ENCODE data around the gene PMIS2.
"Not testable (repeated sequence)": the region's sequence is repeated elsewhere in the genome, so short reads cannot be mapped to it uniquely, and the experiment has no call there.

Gene PMIS2

DNA sequence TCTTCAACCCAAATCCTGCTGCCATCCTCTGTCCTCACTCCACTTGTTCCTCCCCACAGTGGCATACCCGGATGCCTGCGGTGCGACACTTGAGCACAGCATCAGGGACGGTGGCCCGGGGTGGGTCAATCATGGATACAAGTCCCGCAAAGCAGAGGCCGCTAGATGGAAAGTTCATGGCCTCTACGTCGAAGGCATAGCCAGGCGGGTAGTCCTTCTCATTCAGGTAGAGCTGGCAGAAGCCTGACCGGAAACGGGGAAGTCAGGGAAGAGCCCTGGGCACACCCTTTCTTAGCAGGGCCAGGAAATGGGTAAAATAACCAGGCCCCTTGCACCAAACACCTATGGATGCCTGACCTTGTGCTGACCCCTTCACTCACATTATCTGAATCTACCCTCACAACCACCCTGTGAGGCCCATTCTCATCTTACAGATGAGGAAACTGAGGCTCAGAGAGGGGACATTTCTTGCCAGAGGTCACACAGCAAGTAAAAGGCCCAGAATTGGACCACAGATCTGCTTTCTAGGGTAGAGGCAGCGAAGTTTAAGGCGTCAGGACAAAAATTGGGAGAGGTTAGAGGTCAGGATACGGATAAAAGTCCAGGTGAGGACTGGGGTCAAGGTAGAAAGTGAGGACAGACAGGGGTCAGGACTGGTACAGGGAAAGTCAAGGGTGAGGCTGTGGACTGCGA is 29.0 kb upstream of the PMIS2 start:
- no peak for DNase-seq

DNA sequence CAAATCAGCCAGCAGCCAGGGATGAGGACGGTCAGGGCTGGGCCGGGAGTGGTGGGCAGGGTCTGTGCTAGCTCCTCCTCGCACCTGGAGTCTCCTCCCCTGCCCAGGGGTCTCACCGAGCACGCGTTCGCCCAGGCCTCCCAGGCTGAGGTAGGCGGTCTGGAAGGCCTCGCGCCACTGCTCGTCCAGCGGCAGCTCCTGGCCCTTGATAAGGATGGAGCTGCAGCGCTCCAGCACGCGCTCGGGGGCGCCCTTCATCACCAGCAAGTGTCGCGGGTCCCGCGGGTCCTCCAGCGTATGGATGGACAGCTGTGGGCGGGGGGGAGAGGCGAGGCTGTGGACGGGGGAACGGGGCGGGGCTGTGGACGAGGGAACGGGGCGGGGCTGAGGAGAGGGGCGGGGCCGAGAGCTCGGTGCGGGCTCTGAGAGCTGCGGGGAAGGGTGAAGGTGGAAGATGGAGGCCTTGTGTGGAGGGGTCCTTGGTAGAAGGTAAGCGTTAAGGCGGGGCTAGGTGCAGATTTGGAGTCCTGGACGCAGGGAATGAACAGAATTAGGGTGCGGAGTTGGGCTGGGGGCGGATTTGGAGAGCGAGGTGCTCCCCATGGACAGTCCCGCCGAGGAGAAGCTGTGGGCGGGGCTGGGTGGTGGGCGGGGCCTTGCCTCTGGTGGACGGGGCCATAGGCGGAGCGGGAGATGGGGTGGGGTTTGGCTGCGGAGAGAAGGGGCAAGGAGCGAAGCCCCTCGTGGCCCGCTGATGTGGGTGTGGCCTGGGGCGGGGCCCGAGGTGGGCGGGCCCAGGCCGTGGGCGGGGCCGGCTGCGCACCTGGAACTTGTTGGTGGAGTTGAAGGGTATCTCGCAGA is 28.2 kb upstream of the PMIS2 start:
- DNase-seq, result peak; percentile 60

DNA sequence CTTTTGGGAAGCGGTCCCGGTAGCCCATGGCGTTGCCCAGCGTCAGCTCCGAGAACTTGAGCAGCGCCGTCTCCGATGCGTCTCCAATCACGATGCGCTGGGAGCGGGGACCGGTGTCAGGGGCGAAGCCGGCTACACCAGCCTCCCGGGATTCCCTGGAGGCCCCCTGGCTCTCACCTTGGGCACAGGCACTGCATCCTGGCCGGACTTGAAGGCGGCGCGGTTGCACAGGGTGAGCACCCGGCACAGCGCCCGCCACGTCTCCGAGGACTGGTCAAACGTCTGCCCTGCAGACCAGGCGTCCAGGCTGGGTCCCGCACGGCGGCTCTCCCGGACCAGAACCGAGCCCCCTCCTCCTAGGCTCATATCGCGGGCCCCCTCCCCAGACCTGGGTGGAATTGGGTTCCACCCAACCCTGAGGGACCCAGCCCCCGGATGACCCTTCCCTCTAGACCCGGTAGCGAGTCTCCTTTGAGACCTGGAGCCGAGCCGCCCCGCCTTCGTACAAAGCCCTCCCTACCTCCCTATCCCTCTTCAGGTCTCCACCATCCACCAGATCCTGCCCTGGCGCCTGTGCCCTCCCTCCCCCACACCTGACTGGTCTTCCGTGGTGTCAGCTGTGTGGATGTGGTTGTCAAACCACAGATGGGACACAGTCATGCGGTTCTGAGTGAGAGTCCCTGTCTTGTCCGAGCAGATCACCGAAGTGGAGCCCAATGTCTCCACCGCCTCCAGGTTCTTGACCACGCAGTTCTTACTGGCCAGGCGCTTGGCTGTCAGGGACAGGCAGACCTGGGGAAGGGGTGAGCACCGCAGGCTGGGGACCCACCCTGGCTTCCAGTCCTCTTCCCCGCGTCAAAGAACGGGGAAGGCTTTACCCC is 27.3 kb upstream of the PMIS2 start:
- DNase-seq, result no peak

DNA sequence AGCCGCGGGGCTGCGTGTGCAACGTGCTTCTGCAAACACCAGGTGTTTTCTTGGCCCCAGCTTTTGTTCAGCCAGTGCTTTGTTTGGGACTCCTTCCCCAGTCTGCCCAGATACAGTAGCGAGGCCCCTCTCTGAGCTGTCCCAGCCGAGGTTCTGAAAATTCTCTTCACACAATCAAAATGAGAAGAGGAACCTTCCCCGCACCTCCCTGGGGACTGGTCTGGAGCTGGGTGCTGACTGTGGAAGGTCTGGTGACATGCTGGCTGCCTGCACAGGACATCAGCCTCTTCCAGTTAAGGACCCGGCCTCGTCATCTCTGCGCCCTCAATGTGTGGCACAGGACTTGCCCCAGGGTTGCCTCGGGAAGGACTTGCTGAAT is 26.7 kb upstream of the PMIS2 start:
- DNase-seq, result no peak

DNA sequence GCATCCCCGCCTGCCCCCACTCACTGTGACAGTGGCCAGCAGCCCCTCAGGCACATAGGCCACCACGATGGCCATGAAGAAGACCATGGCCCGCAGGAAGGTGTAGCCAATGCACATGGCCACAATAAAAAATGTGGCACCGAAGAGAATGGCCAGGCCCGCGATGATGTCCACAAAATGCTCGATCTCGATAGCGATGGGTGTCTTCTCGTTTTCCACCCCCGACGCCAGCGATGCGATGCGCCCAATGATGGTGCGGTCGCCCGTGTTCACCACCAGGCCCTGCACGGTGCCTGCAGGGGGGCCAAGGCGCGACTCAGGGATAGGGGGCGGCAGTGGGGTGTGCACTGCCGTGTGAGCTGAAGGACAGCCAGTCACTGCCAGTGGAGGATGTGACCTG is 26.2 kb upstream of the PMIS2 start:
- DNase-seq, result no peak

DNA sequence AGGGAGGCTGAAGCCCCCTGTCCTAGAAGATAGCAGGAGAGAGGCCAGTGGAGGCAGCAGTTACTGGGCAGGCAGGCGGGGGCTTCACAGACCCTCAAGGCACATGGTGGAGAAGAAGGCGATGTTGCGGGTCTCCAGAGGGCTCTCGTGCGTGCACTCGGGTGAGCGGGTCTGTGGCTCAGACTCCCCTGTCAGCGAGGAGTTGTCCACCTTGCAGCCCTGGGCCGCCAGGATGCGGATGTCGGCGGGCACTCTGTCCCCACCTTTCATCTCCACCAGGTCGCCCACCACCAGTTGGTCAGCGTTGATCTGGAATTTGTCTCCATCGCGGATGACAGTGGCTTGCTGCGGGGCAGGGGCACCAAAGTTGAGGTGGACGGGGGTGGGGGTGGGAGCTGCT is 25.7 kb upstream of the PMIS2 start:
- DNase-seq, result no peak

DNA sequence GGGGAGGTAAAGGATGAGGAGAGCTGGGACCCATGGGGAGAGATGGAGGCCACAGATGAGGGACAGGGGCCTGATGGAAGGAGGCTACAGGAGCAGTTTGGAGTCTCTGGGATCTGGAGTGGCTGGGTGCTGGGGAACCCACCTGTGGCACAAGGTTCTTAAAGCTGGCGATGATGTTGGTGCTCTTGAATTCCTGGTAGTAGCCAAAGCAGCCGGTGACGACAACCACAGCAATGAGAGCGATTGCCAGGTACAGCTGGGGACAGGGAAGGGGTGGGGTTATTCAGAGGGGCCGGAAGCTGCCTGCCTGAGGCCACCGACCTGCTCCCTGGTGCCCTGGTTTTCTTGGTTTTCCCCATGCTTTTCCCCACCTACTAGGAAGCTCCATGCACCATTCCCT is 25.3 kb upstream of the PMIS2 start:
- no peak for DNase-seq

DNA sequence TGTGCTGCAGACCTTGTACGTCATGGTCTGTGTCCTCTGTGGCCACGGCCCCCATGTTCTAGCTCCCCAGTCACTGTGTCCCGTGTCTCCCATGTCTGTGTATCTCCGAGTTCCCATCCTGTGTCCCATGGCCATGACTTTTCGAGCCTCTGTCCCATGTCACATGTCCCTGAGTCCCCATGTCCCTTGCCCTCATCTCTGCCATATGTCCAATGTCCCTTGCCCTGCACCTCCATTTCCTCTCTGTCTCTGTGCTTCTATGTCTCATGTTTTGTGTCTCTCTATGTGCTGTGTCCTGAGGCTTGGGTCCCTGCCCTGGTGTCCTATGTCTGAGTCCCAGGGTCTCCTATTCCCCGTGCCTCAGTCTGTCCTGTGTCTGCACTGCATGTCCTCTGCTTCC is 24.5 kb upstream of the PMIS2 start:
- no peak for DNase-seq

DNA sequence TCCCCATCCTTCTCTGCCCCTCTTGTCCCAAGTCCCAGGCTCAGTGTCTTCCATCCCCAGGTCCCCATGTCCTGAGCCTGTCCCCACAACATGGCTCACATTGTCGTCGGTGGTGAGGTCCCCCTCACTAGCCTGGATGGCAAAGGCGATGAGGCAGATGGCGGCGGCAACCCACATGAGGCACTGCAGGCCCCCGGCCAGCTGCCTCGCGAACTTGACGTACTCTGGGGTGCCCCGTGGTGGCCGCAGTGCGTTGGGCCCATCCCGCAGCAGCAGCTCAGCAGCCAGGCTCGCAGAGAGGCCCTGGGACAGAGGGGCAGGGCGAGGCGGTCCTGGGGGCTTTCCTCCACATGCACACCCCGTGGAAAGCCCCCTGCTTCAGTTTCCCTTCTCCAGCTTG is 23.6 kb upstream of the PMIS2 start:
- DNase-seq, result no peak

DNA sequence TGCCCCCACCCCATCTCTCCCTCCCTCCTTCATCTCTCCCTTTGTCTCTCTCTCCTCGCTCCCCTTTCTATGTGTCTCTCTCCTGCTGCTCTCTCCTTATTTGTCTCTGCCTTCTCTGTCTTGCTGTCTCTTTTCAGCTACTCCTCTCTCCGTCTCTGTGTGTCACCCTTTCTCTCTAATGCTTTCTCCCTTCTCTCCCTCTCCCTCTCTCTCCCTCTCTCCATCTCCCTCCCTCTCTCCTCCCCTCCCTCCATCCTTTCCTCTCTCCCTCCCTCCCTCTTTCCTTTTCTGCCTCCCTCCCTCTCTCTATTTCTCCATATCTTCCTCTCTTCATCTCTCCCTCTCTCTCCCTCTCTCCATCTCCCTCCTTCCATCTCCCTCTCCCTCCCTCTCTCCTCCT is 23.2 kb upstream of the PMIS2 start:
- DNase-seq, result no peak

DNA sequence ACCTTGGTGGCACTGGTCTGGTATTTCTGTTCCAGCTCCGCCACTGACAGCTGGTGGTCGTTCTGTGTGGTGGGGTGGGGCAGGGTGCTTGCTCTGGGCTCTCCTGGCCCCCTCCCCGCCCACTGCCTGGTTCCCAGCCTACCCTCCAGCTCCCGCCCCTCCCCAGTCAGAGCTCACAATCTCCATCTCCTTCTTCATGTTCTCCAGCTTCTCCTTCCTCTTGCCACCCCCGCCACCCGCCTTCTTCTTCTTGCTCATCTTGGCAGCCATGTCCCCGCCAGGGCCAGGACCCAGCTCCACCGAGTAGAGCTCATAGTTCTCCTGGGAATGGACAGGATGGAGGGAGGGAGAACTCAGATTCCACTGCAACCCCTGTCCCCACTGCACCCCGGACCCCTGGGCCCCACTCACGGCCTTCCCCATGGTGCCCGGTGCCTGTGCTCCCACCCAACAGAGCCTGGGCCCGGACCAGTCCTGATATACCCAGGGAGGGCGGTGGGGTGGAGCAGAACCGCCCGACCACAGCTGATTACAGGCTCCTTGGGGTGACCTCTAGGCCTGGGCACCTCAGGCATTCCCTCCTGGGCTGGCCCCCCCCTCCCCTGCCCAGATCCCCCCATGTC is 22.7 kb upstream of the PMIS2 start, which contains the start of gene ATP4A:
TSS of gene ATP4A (minus strand) at position 452 of the 623 bp plus-strand sequence. CDS start at position 423, 29 bp downstream.
- DNase-seq, result no peak

DNA sequence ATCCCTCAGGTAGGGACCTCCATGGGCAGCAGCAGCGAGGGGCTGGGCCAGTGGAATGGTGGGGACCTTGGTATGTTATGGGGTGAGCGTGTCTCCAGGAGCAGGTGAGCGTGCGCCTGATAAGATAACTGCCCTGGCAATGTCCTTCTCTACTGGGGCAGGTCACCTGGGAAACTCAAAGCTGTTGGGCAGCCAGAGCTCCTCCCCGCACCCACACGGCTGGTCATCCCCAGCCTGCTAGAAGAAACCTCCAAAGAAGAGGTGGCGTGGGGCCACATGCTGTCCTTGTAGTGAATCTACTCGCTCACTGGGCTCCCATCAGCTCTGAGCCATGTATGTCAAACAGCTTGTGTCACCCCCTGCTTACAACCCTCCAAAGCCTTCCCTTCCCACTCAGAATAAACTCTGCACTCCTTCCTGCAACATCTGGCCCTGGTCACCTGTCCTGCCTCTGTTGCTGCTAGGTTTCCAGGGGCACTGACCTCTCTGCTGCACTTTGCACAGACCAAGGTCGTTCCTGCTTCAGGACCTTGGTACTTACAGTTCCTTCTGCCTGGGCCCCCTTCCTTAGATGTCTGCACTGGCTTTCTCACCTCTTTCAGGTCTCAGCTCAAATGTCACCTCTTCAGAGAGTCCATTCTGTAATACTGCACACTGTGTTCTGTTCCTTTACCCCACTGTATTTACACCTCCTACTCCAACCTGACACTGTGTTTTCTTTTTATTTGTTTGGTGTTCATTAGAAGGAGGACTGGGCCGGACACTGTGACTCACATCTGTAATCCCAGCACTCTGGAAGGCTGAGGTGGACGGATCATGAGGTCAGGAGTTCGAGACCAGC is 20.7 kb upstream of the PMIS2 start:
- no peak for DNase-seq

DNA sequence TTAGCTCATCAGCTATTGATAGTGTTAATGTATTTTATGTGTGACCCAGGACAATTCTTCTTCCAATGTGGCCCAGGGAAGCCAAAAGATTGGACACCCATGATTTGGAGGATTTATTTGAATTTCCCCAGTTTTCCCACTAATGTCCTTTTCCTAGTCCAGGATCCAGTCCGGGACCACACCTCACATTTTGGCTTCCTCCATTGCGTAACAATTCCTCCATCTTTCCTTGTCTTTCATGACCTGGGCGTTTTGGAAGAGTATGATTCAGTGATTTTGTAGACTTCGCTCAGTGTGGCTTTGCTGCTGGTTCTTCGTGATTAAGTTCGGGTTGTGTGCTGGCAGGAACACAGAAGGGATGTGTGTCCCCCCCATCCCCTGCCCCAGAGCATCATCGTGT is 19.2 kb upstream of the PMIS2 start:
- no peak for DNase-seq

DNA sequence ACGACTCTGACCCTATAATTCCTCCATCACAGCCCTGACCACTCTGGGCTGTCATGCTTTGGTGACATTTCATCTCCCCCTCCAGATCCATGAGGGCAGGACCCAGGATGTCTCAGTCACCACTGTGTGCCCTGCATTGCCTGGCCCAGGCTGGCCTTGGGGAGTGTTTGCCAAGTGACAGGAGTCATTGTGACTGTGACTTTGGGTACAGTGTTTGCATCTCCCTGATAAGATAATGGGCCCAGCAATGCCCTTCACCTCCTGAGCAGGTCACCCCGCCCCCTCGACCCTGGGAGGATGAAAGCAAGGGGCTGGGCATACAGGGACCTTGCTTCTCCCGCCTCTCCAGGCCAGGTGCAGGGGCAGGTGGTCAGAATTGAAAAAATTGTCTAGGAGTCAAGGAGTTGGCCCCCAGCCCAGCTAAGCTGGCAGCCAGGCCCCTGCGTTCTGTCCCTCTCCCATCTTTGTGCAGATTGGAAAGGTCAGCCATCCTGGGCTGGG is 16.6 kb upstream of the PMIS2 start:
- no peak for DNase-seq

DNA sequence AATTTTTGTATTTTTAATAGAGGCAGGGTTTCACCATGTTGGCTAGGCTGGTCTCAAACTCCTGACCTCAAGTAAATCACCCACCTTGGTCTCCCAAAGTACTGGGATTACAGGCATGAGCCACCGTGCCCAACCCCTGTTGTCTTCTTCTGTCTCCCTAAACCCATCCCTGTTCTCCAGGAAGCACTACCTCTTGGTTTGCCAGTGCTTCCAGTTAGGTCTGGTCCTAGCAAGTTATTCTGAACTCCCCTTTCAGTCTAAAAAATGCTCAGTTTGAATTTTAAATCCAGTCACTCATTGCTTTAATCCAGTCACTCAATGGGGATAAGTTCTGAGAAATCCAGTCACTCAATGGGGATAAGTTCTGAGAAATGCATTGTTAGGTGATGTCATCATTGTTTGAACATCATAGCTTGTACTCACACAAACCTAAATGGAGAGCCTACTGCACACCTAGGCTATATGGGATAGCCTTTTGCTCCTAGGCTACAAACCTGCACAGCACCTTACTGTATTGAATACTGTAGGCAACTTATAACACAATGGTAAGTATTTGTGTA is 14.5 kb upstream of the PMIS2 start:
- DNase-seq, result no peak

DNA sequence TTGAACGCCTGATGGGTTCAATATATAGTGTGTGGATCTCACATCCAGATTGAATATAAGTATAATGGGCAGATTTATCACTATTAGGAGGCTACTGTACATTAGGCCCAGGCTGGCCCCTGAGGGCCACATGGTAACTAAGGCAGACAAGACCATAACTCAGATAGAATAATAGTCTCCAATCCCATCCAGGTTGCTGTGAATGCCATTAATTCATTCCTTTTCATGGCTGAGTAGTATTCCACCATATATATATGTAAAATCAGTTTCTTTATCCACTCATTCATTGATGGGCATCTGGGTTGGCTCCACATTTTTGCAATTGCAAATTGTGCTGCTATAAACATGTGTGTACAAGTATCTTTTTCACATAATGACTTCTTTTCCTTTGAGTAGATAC is 8.1 kb upstream of the PMIS2 start:
- no peak for DNase-seq

DNA sequence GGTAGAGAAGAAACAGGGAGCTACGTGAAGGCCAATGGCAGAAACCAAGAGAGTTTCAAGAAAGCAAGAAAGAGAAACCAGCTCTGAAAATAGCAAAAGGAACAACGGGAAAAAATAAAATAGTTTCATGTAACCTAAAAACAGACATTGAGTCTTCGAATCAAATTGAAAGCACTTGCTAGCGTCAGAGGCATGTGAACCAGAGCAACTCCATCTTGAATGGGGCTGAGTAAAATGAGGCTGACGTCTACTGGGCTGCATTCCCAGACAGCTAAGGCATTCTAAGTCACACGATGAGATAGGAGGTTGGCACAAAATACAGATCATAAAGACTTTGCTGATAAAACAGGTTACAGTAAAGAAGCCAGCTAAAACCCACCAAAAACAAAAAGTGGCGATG is 7.3 kb upstream of the PMIS2 start:
- no peak for DNase-seq

DNA sequence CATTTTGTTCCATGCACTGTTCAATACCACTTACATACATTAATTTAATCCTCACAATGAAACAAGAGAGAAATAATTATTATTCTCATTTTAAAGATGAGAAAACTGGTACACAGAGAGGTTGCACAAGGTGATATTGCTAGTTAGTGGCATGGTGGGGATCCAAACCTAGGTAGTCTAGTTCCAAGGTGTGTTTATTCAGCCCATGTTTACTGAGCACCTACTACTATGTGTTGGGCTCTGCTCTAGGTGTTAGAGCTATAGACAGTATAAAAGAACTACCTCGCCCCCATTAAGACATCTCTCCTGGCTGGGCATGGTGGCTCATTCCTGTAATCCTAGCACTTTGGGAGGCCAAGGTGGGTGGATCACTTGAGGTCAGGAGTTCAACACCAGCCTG is 3.2 kb upstream of the PMIS2 start:
- no peak for DNase-seq

DNA sequence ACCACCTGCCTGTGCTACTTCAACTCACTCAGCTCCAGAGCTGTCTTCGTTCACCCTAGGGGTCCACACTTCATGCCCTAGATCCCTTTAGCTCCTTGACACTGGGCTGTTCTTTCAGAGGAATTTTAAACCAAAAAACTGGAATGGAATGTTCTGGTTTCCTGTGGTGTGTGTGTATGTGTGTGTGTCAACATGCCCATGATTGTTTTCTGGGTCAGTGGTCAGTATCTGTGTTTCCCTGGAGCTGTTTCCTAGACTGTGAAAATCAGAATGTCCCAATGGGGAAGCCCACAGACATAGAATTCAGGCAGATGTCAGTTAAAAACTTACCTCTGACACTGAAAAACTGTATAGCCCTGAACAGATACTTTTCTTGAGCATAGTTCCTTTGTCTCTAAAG is 1.3 kb downstream of the PMIS2 start:
- DNase-seq, result no peak

DNA sequence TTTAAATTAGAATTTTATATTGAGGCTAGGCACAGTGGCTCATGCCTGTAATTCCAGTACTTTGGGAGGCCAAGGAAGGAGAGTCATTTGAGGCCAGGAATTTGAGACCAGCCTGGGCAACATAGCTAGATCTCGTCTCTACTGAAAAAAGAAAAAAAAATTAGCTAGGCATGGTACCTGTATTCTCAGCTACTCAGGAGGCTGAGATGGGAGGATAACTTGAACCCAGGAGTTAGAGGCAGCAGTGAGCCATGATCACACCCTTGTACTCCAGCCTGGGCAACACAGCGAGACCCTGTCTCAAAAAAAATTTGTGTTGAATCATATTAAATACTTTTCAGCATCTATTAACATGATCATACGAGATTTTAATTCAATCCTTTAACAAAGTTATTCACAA is 4.9 kb downstream of the PMIS2 start:
- DNase-seq, result no peak

DNA sequence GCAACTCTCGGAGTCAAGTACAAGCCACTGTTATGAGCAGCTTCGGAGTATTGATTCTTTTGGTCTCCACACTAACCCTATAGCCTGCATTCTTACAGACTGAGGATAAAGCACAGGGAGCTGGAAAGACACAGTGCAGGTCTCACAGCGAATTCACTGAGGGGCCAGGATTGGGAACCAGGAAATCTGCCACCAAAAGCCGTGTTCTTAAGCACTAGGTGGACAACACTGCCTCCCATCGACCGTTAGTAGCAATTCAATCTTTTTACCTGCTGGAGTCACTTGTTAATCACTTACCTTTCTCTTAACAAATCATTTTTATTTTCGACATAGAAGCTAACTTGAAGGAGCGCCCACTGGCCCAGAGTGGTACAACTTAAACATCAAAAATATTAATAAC is 6.3 kb downstream of the PMIS2 start:
- DNase-seq, result peak; percentile 19

DNA sequence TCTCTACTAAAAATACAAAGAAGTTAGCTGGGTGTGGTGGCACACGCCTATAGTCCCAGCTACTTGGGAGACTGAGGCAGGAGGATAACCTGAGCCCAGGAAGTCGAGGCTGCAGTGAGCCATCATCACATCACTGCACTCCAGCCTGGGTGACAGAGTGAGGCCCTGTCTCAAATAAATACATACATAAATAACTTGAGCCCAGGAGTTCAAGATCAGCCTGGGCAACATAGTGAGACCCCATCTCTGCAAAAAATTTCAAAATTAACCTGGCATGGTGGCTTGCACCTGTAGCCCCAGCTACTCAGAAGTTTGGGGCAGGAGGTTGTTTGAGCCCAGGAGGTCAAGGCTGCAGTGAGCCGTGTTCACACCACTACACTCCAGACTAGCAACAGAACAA is 9.1 kb downstream of the PMIS2 start:
- not testable (repeated sequence) for DNase-seq

Measured in fibroblast of skin of right biceps (primary cell).